HG03103 (cell line): ENCODE data around the gene TULP4.

Experiments used
- ATAC-seq: cut with Tn5 transposase; IDR thresholded peaks from one replicate; pipeline ENCODE4 v1.9.1; 2021; ENCODE audit warnings: low read depth; ENCODE audit not compliant: unreplicated experiment

TULP4 gene

GRCh38 chr6:158357570-158358216, 45.4 kb downstream of the TULP4 start:
- peak; percentile 48 for ATAC-seq

- no peak for ATAC-seq
Observed at GRCh38 chr6:158358450-158359077, 46.3 kb downstream of the TULP4 start.

DNA sequence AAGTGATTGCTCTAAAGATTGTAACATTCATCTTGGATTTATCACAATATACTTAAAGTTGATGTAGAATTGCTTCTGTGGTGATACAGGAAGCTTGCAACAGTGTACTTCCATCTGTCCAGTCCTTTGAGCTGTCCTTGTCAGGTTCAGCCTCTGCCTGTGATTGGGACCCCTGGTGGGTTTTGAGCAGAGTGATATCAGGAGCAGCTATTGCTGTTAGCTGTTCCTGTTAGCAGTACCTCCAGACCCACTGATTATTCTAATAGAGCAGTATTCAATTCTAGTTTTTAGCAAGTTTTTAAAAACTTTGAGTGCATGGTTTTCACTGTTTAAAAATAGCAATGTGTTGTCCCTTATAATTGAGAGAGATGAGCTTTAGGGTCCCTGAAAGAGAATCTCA, 48.8 kb downstream of the TULP4 start:
- no peak for ATAC-seq

DNA sequence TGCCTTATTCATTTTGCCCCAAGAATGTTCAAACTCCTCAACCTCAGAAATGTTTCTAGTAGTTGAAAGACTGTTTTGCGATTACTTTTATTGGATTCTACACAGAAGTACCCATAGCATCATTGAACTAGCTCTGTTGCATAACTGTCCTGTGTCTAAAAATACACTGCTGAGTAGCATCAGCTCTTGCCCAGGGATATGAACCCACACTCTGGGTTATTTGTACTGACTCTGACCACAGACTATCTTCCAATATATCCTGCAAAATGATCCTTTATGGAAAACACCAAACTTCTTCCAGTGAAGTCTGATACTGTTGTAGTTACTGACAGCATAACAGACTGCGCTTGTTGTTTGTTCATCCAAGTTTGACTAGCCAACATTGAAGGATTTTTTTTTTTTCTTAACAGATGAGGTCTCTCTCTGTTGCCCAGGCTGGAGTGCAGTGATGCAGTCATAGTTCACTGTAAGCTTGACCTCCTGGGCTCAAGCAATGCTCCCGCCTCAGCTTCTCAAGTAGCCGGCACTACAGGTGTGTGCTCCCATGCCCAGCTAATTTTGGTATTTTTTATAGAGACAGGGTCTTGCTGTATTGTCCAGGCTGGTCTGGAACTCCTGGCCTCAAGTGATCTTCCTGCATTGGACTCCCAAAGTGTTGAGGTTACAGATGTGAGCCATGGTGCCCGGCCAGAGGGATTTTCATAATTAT, 49.9 kb downstream of the TULP4 start:
- no peak for ATAC-seq

DNA sequence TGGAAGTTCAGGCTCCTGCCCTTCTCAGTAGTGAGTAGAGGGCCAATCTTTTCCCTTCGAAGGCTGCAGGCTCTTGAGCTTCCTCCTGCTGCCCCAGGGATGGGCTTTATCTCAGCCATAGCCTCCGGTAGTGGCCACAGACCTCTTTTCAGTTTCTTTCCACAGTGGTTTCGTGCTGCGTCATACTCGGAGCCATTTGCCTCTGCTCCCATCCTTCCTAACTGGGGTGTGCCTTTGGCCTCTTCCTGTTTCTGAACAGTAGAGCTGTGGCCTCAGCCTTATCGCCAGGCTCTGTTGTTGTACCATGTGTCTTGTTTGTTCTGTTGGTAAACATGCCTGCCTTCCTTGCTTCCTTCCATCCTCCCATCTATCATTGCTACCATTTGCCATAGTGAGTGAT, 54.1 kb downstream of the TULP4 start:
- ATAC-seq, result no peak

- ATAC-seq, result no peak
Observed at GRCh38 chr6:158367816-158368215, 55.6 kb downstream of the TULP4 start.

GRCh38 chr6:158369241-158369640, 57.0 kb downstream of the TULP4 start:
- ATAC-seq, result no peak

DNA sequence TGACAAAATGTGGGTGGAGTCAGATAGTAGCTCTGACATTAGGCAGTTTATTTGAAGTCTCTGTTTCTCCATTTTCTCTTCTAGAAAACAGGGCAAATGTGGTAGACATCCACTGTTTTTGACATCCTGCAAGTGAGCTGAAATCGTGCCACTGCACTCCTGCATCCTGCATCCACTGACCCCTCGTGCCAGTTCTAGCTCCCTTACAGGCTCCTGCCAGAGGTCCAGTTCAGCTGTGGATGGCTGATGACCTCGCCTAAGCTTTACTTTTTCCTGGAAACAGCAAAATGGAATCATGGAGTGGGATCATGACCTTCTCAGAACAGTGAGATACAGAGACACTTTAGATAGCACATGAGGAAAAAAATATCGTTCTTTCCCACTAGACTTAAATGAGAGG, 58.5 kb downstream of the TULP4 start:
- no peak for ATAC-seq

- no peak for ATAC-seq
Observed at GRCh38 chr6:158371261-158371660, 59.0 kb downstream of the TULP4 start.

DNA sequence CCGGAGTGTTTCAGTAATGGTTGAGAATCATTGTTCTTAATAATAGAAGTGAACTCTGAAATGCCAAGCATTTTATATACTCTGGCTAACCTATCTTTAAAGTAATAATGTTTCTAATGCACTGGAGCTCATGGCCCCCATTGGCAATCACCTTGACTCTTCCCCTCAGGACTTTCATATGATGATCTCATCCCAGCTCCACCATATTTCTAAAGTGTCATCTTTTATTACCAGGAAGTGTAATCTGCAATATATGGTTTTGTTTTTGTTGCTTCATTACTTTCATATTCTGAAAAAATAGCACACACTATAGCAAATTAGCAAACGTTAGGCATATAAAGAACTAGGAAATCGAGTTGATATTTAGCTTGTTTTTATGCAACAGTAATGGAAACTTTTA, 60.3 kb downstream of the TULP4 start:
- ATAC-seq, result no peak

DNA sequence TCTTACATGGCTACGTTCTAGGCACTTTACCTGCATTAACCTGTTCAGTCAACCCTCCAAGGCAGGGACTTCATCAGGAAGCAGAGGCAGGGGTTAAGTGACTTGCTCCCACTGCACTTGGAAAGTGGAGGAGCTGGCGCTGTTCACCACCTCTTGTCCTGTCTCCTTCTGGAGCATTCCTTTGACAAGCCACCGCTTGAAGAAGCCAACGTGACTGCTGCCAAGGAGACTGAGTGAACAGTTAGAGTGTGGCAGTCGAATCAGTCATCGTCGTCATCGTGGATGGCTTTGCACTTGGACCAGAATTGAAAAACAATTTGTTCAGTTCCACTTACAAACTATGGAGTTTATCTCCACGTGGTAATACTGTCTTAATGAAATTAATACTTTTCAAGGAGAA, 60.9 kb downstream of the TULP4 start:
- no peak for ATAC-seq

DNA sequence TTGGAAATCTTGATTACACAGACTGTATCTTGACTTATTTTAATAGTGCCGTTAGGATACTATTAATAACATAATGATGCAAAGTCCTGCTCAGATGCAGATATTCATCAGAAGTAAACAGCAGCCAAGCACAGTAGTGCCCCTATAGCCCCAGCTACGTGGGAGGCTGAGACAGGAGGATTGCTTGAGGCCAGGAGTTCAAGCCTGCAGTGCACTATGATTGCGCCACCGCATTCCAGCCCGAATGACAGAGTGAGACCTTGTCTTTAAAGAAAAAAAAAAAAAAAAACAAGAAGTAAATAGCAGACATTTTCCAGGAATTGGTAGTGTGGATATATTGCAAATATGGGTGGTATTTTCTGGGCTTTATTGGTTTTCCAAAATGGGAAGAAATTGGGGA, 61.8 kb downstream of the TULP4 start:
- no peak for ATAC-seq

- ATAC-seq, result no peak
Observed at GRCh38 chr6:158376631-158377081, 64.4 kb downstream of the TULP4 start.

DNA sequence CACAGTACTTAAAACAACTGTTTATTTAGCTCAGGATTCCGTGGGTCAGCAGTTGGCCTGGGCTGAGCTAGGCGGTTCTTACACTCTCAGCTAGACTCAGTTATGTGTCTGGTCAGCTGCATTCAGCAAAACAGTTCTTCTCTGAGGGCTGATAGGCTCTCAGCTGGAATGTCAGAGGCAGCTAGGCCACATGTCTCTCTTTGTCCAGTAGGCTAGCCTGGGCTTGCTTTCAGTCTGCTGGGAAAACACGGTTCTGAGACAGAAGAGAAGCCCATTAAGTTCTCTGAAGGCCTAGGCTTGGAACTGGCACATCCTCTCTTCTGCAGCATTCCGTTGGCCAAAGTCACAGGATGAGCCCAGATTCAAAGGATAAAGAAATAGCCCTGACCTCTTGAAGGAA, 65.6 kb downstream of the TULP4 start:
- no peak for ATAC-seq

GRCh38 chr6:158379336-158379735, 67.1 kb downstream of the TULP4 start:
- ATAC-seq, result no peak

- no peak for ATAC-seq
Observed at GRCh38 chr6:158381214-158381613, 68.9 kb downstream of the TULP4 start.

DNA sequence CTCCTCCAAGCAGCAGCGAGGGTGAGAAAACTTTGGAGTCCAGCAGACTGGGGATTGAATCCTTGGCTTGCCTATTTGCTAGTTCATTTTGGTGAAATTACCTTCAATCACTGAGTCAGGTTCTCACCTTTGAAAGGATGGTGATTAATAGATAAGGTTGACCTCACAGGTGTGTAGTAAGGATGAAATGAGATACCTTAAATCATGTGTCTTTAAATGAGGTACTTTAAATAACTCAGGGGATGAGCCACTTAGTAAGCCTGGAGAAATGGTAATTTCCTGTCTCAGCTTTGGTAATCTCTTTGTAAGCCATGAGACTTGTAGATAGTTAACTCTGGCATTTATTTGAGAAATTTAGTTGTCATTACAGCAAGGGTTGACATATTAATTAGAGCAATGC, 70.2 kb downstream of the TULP4 start:
- ATAC-seq, result no peak

DNA sequence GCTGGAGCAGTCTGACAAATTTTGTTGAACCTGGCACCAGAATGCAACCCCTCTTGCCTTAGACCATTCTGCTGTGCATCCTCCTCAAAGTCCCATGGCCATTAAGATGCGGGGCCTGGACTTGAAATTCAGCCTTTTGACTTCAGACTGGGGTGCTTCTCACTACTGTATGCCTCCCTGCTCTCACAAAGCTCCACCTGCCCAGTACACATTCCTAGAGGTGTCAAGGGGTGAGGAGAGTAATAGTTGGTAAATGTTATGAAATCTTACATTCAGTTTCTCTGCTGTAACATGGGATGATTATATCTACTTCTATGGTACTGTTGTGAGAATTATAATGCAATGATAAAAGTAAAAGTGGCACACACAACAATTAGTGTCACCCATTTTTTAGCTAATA, 70.8 kb downstream of the TULP4 start:
- no peak for ATAC-seq

- no peak for ATAC-seq
Observed at GRCh38 chr6:158383542-158383941, 71.3 kb downstream of the TULP4 start.

- ATAC-seq, result no peak
Observed at GRCh38 chr6:158384671-158385110, 72.4 kb downstream of the TULP4 start.

DNA sequence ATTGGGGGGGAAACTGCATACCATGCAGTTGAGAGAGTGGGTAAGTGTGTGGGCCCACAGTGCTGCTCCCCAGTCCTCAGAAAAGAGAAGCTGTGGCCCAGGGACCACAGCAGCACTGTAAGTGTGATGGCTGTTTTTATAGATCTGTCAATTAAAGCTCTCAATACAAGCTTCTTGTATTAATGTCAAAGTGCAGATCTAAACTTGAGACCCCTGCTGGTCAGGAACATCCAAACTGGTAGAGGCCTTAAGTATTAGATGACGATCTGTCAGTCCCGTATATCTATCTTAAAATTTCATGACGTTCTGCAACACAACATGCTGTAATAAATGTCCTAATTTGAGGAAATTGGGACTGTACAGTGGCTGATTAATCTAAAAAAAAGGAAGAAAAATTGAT, 74.8 kb downstream of the TULP4 start:
- ATAC-seq, result no peak

DNA sequence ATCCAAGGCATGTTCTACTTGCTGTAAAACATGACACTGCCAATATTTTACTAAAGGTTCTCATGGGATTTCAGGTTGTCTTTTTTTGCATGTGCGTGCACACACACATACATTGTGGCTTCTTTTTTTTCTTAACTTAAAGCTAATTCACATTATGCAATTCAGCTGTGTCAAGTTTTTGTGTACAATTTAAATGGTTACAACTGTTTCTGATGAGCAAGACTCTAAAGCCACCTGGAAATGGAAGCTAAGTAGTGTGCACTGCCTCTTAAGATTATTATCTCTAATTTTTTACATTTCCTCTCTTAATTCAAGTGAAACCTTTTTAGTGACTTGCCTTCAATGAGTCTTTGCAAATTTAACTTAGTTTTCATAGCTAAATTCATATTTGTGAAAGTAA, 75.3 kb downstream of the TULP4 start:
- no peak for ATAC-seq
